ENCODE data around the gene EGFR.
A peak's percentile ranks its signal among the peaks of the same experiment; 100 is the strongest.
"Not testable (repeated sequence)": the region's sequence is repeated elsewhere in the genome, so short reads cannot be mapped to it uniquely, and the experiment has no call there.

Gene EGFR

DNA sequence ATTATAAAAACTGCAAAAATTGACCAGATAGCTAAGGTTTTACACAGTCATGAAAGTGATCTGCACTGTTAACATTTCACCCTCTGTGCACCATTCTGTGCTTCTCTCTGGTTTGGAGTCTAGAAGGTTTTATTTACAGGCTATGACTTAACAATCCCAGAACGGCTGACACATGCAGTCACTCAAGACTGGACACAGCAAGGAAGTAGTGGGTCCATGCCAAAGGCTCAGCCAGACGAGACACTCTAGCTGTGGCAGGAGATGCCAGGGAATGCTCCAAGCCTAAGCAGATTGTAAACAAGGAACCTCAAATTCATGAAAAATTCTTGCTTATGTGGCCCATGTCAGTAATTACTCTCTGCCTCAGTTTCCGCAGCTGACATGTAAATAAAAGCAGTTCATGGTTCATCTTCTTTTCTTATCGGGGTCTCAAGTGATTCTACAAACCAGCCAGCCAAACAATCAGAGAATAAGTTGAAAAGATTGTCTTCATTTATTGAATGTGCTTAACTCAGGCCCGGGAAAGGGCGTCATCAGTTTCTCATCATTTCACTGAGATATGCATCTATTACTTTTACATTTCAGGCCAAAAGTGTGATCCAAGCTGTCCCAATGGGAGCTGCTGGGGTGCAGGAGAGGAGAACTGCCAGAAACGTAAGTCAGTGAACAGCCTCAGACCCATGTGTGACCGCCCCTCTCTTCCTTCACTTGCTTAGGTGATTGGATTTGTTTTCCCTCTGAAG is 132.1 kb downstream of the EGFR start:
- DNase-seq: no peak

DNA sequence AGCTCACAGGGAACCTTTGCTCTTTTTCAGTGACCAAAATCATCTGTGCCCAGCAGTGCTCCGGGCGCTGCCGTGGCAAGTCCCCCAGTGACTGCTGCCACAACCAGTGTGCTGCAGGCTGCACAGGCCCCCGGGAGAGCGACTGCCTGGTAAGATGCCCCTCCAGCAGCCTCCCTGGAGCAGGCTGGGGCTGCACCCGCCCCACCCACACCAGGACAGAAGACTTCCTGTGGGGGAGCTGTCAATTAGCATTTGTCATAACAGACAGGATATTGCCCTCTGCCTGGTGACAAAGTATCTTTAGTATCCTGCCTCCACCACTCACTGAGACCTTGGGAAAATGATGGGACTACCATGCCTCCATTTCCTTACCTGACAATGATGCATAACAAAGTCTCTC is 133.7 kb downstream of the EGFR start:
- DNase-seq: no peak

GRCh38 chr7:55154096-55154495 is 135.3 kb downstream of the EGFR start:
- no peak for DNase-seq

DNA sequence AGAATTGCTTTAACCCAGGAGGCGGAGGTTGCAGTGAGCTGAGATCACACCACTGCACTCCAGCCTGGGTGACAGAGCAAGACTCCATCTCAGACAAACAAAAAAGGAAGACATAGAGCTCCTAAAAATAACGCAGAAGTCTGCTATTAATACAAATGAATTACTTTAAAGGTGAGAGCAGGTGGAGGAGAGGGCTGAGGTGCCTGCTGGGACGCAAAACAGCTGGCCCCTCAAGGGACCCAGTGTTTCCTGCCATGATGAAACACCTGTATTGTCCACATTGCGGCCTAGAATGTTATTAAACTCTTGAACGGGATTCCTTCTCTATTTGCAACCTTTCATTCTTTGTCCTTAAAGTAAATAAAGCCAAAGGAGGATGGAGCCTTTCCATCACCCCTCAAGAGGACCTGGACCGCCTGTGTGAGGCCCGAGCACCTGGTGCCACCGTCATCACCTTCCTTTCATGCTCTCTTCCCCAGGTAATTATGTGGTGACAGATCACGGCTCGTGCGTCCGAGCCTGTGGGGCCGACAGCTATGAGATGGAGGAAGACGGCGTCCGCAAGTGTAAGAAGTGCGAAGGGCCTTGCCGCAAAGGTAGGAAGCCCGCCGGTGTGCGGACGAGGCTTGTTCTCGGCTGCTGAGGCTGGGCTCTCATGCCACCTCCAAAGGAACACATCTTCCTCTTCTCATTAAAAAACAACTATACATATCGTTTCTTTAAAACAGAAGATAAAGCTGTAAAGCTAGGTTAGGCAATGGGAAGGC is 136.7 kb downstream of the EGFR start:
- no peak for DNase-seq

- no peak for DNase-seq
Measured at GRCh38 chr7:55156919-55157763, 138.3 kb downstream of the EGFR start.

- no peak for DNase-seq
Measured at GRCh38 chr7:55157764-55158105, 138.9 kb downstream of the EGFR start.

DNA sequence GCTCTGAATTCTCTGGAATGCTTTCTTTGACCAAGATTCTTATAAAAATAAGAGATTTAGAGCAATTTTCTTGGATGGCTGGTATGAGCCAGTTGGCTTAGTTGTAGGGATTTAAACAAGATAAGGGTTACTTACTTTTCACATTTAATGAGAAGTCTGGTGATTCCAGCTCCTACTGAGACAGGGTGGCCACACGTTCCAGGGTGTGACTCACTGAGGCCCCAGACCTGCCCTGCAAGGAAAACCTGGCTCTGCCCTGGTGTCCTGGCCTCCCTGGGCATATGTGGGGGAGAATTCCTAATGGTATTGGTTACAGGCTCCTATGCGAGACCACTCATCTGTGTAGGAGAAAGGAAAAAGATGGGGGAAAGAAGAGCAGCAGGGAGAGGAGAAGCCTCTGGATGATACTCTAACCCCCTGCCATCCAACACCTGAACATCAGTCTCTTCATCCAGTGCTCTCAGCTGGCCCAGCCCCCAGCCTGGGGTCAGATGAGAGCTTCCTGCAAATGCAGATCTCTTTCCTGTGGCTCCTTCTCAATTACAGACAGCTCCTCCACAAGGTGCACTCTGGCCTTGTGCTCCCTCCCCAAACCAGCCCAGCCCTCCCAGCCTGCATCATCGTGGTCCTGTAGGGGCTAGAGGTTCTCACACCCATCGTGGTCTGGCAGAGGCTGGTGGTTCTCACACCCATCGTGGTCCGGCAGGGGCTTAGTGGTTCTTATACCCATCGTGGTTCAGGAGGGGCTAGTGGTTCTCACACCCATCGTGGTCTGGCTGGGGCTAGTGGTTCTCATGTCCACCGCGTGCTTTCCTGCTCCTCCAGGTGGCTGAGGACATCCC is 139.9 kb downstream of the EGFR start:
- peak; percentile 34 for DNase-seq

DNA sequence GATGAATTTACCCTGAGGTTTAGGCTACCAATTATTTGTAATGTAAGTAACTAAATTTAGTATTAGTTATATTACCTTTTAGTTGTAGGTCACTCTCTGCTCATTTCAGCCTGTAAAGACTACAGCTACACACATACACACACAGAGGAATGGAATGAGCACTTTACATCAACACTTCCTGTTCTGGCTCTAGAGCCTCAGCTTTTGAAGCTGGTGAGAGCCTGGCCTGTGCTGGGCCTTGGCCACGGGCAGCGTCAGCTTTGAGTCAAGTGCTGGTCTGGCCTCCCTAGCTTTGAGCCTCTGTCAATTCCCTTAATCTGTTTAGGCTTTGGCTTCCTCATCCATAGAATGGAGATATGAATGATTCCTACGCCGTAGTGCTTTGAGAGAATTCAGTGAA is 141.7 kb downstream of the EGFR start:
- peak; percentile 77 for DNase-seq

- DNase-seq: no peak
Measured at GRCh38 chr7:55161154-55161687, 142.4 kb downstream of the EGFR start.

DNA sequence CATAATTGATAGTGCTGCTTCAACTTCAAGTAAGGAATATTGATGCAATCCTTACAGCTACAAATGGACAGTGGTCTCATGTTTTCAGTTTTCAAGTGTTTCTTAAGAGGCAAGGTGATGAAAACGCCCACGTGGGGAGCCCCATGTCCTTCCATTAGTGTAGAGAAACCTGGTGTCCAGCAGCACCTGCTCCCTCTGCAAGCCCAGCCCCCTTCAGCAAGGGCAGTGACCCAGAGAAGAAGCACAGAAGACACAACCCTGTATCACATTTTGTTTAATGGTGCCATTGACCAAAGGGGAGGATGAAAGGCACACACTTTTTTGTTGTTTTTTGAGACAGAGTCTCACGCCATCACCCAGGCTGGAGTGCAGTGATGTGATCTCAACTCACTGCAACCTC is 143.7 kb downstream of the EGFR start:
- DNase-seq: no peak

DNA sequence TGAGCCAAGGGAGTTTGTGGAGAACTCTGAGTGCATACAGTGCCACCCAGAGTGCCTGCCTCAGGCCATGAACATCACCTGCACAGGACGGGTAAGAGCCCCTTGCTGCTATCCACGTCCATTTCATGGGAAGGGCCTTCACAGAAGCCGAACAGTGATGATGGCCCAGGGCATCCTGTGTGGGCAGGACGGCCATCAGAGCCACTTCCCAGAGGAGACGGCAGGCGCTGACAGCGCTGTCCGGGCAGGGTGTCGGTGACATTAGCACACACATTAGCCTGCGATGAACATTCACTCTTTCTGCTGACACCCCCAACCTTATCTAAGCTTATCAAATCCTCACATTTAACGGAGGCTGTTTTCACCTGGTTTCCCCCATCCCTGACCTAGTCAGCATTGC is 144.9 kb downstream of the EGFR start:
- no peak for DNase-seq

GRCh38 chr7:55164527-55164926 is 145.7 kb downstream of the EGFR start:
- no peak for DNase-seq

- DNase-seq: no peak
Measured at GRCh38 chr7:55165176-55165861, 146.5 kb downstream of the EGFR start.

DNA sequence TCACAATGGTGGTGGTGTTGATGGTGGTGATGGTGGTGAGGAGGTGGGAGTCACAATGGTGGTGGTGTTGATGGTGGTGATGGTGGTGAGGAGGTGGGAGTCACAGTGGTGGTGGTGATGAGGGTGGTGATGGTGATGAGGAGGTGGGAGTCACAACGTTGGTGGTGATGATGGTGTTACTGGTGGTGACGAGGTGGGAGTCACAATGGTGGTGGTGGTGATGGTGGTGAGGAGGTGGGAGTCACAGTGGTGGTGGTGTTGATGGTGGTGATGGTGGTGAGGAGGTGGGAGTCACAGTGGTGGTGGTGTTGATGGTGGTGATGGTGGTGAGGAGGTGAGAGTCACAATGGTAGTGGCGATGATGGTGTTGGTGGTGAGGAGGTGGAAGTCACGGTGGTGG is 148.5 kb downstream of the EGFR start:
- not testable (repeated sequence) for DNase-seq

- no peak for DNase-seq
Measured at GRCh38 chr7:55170335-55171069, 151.7 kb downstream of the EGFR start.

DNA sequence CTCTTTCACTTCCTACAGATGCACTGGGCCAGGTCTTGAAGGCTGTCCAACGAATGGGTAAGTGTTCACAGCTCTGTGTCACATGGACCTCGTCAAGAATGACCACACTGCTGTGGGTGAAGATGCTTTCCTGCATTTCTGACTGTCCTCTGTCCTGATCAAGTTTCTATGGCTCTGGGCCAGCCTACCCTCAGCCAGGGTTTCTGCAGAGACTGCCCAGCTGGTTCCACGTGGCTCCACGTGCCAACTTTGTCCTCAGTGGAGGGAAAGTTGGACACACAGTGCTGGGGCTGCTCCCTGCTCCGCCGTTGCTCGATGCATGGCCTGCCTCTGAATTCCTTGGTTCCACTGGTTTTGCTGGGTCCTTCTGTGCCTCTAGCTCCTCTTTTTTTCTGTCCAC is 152.3 kb downstream of the EGFR start:
- DNase-seq: no peak

DNA sequence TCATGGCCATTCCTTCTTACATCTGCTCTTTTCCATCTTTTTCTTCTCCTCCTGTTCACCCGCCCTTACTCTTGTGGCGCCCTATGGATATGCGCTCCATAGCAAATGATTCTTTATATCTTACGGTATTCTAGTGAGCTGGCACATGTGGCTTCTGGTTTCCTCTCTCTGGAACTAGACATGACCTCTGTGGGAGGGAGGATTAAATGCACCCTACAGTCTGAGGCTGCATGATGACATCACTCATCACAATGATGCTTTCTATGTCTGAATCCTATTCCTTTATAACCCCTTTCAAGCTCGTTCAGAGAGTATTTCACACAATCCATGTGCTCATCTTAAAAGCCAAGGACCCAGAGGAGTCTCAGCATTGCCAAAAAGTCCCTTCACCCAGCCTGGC is 153.3 kb downstream of the EGFR start:
- DNase-seq: no peak

GRCh38 chr7:55172881-55173609 is 154.2 kb downstream of the EGFR start:
- DNase-seq: no peak

DNA sequence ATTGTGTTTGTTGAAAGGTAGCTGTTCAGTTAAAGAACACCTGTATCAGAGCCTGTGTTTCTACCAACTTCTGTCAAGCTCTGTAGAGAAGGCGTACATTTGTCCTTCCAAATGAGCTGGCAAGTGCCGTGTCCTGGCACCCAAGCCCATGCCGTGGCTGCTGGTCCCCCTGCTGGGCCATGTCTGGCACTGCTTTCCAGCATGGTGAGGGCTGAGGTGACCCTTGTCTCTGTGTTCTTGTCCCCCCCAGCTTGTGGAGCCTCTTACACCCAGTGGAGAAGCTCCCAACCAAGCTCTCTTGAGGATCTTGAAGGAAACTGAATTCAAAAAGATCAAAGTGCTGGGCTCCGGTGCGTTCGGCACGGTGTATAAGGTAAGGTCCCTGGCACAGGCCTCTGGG is 154.9 kb downstream of the EGFR start:
- no peak for DNase-seq

GRCh38 chr7:55174456-55174855 is 155.6 kb downstream of the EGFR start:
- DNase-seq: no peak
